ENCODE measurements around the gene TNS3.

The TNS3 gene

GRCh38 chr7:47418601-47419309 is 163.2 kb downstream of the TNS3 start:
- no peak for DNase-seq

DNA sequence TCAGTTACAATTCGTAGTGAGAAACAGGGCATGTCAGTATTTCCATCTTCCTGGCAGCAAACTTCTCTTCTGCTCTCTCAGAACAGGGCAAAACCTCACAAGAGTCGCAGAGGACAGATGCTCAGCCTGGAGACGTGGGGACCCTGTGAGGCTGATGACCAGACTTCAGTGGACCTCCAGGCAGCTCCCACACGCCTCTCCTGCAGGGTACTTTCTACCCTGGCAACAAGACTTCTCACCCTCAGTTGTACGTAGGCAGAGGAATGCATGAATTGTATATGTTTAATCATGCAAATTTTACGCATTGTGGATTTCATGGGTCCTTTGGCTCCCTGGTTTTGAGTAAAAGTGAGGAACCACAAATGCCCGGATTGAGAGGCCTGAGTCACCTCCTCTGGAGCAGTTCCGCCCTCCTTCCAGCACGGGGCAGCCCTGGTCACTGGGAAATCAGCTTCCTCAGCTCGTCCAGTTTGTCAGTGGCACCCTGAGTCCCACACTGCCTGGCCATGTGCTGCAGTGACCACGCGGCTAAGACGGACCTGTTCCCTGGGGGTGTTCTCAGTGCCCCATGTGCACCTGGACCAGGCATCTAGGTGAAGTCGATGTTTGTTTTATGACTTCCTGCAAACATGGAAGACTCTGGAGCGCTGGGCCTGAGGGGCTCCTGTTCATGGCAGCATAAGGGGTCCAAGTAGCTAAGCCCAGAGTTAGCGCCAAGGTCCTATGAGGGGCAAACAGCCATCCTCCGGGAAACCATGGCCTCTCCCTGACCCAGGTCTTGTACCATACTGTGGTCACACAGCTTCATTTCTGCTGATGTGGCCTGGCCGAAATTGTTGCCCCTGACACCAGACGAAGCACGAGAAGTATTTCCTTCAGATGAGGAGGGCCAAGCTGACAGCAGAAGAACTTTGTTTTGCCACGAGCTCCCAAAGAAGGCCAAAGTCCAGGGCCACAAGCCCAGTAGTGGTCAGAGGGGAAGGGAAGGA is 165.1 kb downstream of the TNS3 start:
- no peak for DNase-seq

- no peak for DNase-seq
Measured at GRCh38 chr7:47415318-47416212, 166.3 kb downstream of the TNS3 start.

DNA sequence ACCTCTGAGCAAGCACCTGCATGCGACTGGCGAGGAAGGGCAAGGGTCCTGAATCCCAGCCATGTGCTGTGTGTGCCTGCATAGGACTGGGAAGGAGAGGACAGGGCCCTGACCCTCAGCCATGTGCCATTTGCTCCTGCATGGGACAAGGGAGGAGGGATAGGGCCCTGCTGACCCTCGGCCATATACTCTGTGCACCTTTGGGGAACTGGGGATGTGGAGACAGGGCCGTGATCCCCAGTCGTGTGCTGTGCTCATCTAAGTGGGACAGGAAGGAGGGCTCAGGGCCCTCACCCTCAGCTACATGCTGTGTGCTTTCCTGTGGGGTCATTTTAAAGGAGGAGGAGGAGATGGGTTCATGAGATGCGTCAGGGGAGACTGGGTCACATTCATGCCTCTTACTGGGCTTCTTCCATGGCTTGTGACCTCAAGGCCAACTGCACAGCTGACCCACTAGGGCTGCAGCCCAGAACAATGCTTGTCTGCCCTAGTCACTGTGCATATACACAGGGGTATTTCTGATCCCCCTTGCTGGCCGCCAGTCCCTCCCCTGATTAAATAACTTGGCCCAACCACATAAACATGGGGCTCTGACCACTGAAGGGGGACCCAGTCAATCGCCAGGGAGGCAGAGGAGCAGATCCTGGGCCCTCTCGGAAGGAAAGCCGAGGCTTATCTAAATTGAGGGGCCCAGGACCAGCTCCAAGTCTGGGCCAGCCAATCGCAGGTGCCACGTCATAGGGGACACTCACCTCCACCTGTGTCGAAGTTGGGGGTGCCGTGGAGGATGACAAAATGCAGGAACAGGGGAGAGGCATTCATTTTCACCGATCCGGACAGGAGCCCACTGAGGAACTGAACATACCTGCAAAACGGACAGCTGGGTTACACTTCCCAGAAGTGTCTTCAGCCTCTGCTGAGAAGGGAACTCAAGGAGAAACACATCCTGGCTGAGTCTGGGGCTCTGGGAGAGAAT is 167.3 kb downstream of the TNS3 start:
- no peak for DNase-seq

- DNase-seq: no peak
Measured at GRCh38 chr7:47413526-47414341, 168.2 kb downstream of the TNS3 start.

GRCh38 chr7:47411901-47412300 is 170.0 kb downstream of the TNS3 start:
- no peak for DNase-seq

GRCh38 chr7:47411281-47411869 is 170.5 kb downstream of the TNS3 start:
- no peak for DNase-seq

DNA sequence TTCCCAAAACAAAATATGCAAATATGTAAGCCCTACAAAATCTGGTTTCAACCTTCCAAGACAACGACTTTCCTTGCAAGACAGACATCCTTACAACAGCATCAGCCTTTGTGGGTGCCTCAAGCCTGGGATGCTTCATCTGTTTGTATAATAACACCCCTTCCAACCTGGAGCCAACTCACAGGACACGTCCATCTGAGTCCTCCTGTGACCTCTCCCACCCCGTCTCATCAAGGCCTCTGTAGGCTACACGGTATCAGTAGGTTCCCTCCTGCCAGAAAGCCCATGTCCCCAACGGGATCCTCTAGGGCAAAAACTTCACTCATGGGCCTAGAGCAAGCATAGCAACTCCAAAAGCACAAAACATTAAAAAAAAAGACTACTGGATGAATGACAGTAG is 173.2 kb downstream of the TNS3 start:
- DNase-seq: no peak

GRCh38 chr7:47407821-47408674 is 173.9 kb downstream of the TNS3 start:
- no peak for DNase-seq

GRCh38 chr7:47407136-47407535 is 174.8 kb downstream of the TNS3 start:
- DNase-seq: no peak

DNA sequence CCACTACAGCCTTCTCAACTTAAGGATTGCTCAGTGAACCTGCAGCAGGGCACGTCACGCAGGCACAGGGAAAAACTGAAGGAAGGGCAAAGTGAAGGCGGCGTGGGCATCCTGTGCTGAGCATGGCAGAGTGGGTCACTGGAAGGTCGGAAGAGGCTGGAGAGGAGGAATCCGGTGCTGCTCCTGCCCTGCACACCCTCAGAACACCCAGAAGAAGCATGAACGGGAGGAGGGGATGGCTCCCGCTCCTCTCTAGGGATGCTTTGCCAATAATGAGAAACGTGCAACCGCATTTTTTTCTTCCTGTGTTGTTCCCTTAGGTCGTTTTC is 175.1 kb downstream of the TNS3 start:
- DNase-seq: no peak

DNA sequence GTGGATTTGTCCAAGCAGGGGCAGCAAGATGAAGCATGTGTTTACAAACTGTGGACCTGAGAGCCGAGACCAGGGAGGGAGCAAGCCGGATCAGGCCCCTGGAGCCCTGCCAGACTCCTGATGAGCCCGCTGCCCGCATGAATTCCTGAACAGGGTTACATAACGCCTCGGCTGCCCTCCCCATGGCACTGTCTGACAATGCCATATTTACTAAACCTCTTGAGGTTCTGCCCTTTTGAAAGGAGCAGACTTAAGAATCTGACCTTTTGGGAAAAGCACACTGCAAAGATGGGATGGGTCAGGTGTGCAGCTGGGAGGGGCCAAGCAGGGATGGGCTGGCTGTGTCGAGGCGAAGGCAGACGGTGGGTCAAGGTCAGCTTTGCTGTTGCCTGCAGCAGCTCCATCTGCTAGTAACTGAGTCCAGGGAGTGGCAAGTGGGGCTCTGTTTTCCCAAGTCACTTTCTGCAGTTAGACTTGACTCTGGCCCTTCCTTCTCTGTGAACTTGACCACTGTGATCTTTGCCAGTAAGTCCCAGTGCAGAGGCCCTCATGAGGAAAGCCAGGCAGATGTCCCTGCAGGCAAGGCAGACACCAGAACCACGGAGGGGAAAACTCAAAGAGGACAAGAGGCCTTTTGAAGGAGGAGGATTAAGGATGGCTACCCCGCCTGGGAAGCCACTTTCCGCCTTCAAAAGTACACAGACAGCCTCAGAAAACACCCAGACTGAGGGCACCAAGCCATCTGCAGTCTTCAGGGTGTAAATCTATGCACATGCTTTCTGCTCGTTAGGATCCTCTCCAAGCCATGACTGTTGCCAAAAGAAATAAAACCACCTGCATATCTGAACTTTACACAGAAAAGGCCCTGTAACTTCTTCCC is 175.8 kb downstream of the TNS3 start:
- no peak for DNase-seq

DNA sequence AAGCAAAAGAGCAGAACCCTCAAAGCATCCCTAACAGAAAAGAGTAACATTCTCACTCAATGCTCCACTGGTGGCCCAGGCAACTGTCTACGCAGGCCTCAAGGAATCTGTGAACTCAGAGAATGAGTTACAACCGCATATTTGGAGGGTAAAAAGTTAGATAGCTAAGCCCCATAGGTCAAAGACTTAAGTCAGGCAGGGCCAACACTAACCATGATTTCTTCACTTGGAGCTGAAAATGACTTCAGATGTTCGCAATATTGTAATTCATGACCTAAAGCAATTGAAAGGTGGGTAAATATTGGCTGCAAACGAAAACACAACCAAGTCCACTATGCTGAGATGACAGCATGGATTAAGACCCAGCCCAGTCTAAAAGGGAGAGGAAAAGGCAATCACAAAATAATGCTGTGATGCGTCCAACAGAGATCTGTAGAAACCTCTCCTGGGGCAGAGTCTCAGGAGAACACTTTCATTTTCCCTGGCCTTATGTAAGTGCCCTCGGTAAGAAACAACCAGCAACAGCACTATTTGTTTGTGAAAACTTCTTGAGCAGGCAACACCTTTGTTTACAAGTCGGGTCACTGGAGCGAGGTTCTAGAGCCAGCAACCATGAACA is 176.5 kb downstream of the TNS3 start:
- DNase-seq: no peak

DNA sequence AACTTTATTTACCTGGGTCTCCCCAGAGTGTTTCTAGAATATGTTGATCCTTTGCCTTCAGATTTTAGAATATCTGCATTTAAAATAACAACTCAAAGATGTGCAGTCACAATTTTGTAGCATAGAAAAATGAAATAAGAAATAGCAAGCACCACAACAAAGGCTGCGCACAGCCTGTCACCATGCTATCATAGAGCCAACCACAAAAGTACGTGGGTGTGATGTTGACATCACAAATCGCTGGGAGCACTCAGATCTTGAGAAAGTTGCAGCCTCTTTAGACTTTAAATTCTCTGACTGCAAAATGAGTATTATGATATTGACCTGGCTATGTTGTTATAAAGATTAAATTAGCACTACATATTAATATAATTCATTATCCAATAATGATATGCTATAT is 177.9 kb downstream of the TNS3 start:
- no peak for DNase-seq

DNA sequence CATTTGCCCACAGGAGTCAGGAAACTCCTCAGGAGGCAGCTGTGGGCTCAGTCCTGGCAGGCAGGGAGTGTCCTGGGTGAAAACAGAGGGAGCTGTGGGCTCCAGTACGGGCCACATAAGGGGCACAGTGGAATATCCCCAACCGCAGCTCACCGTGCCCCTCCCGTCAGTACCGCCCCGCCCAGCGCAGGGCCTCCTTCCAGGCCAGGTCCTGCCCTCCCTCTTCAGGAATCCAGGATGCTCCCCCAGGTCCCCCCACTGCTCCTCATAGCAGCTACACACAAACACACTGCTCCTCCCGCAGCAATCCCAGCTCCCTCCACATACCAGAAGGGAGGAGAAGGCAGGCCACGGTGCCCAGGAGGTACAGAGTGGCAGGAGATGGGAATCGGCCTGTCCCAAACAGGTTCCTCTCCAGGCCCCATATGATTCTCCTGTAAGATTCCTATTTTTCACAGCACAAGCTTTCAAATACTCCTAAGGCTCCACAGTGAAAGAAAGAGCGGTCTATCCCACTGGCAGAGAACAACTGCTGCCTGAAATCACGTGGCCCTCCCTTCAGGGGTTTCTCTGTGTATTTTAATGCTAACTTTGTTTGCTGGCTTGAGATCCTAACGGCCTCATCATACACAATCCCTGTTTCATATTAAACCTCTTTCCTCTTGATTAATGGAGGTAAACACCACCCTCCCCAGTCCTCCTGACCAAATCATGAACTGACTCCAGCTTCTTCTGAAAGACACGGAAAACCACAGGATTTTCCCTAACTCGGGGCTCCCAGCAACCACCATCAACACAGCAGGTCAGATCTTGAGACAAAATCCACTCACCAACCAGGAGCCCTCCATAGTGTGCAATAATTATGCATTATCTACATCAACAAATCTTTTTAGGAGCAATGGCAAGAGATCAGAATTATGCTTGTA is 178.7 kb downstream of the TNS3 start:
- DNase-seq: no peak

GRCh38 chr7:47401611-47402570 is 180.0 kb downstream of the TNS3 start:
- DNase-seq: no peak

Measured in activated naive CD4-positive, alpha-beta T cell treated with anti-CD3 and anti-CD28 coated beads, Interleukin-2, amount 50 U/mL, for 16 hours (primary cell).